Measurements from ENCODE around the gene FCHSD2. TPM values are rescaled to one million over a fixed set of nuclear protein-coding genes. Genes with fewer than 3 reads are reported as not detected.

The FCHSD2 gene
- total and polyA plus RNA-seq, 9 of the 15 experiments (the other 6 are each of a cell fraction or from before 2014, with no cell fraction given), result 1.8 to 14.7 (median 6.4) TPM

- no peaks in the 10 kb centered on the region for H3K79me2 ChIP-seq (ENCODE audit: control insufficient read depth, insufficient read depth, low read length)
- no peaks in the 10 kb centered on the region for H3K36me3 ChIP-seq (ENCODE audit: control insufficient read depth, insufficient read depth, low read length)
- no peak overlapping the region for H3K4me2 ChIP-seq (ENCODE audit: insufficient read depth, low read length)
- in situ Hi-C loops (cut with MboI), result no loop called here
- H2AFZ ChIP-seq (ENCODE audit: low read depth, low read length), result no peak overlapping the region
- no TSS peak for BruUV-seq (replicated peaks)
- FAIRE-seq (no peak), ATAC-seq (no peak), DNase-seq (ENCODE audit: extremely low read depth in 1 of 4, low spot score in 3 of 4) (no peak)
- intact Hi-C loops (cut with micrococcal nuclease), result no loop called here
- ChIA-PET POLR2A (interaction anchor here (0.5 kb wide), 1 partner anchor 13 kb away, joined by 3 read pairs; no protein-coding TSS in a partner anchor), CTCF (ENCODE audit: low intra/inter-chr PET ratio) (no interaction called here)
- H3K9me3 ChIP-seq (replicated peaks; ENCODE audit: control insufficient read depth, insufficient read depth, low read depth, low read length), result no peaks in the 10 kb centered on the region
- no peaks in the 10 kb centered on the region for H3K4me1 ChIP-seq (replicated peaks in 1 of 2; ENCODE audit: control insufficient read depth in 2 of 2, insufficient read depth in 2 of 2, low read length in 2 of 2)
- no peak overlapping the region for H3K4me3 ChIP-seq
- no peaks in the 10 kb centered on the region for H3K9me1 ChIP-seq (ENCODE audit: control insufficient read depth, insufficient read depth, low read length)
- no peak for TF ChIP-seq ASH1L (IDR thresholded peaks at IDR 0.05; ENCODE audit: borderline replicate concordance, low read depth, partially characterized antibody)
- TF ChIP-seq ZEB2 (IDR thresholded peaks at IDR 0.05), result no peak
- no peak for TF ChIP-seq ATF7 (IDR thresholded peaks at IDR 0.05)
- no peak overlapping the region for H3K9ac ChIP-seq (ENCODE audit: insufficient read depth in 1 of 2, low read depth in 2 of 2, low read length in 2 of 2)
- no peaks in the 10 kb centered on the region for H4K20me1 ChIP-seq (replicated peaks; ENCODE audit: control insufficient read depth, insufficient read depth, low read length)
- WGBS (ENCODE audit: insufficient coverage, low coverage, missing lambda C conversion rate), result 77% methylated on average over 4 of the region's 4 CpGs
- H3K27ac ChIP-seq (ENCODE audit: extremely low read depth, low read depth, low read length), result no peak overlapping the region
- no peaks in the 10 kb centered on the region for H3K27me3 ChIP-seq (ENCODE audit: control insufficient read depth in 2 of 2, insufficient read depth in 2 of 2, low read length in 2 of 2)
Measured at GRCh38 chr11:72951193-72951592, 190.9 kb downstream of the FCHSD2 start.

- no peak overlapping the region for H3K4me2 ChIP-seq (ENCODE audit: insufficient read depth, low read length)
- H2AFZ ChIP-seq (ENCODE audit: low read depth, low read length), result no peak overlapping the region
- H3K27ac ChIP-seq (ENCODE audit: extremely low read depth, low read depth, low read length), result no peak overlapping the region
- no peaks in the 10 kb centered on the region for H3K9me1 ChIP-seq (ENCODE audit: control insufficient read depth, insufficient read depth, low read length)
- no peaks in the 10 kb centered on the region for H4K20me1 ChIP-seq (replicated peaks; ENCODE audit: control insufficient read depth, insufficient read depth, low read length)
- no peaks in the 10 kb centered on the region for H3K27me3 ChIP-seq (ENCODE audit: control insufficient read depth in 2 of 2, insufficient read depth in 2 of 2, low read length in 2 of 2)
- H3K4me1 ChIP-seq (replicated peaks in 1 of 2; ENCODE audit: control insufficient read depth in 2 of 2, insufficient read depth in 2 of 2, low read length in 2 of 2), result no peaks in the 10 kb centered on the region
- in situ Hi-C loops (cut with MboI), result no loop called here
- POLR2A ChIA-PET, result interaction anchor here (0.5 kb wide), 1 partner anchor 12 kb away, joined by 3 read pairs; no protein-coding TSS in a partner anchor
- no peaks in the 10 kb centered on the region for H3K9me3 ChIP-seq (replicated peaks; ENCODE audit: control insufficient read depth, insufficient read depth, low read depth, low read length)
- no TSS peak for BruUV-seq (replicated peaks)
- no peak overlapping the region for H3K9ac ChIP-seq (ENCODE audit: insufficient read depth in 1 of 2, low read depth in 2 of 2, low read length in 2 of 2)
- H3K4me3 ChIP-seq, result no peak overlapping the region
- no peak for TF ChIP-seq MCM5 (IDR thresholded peaks at IDR 0.05; ENCODE audit: low read depth)
- peak; percentile 41 for TF ChIP-seq TFE3 (CRISPR knock-in tag; IDR thresholded peaks at IDR 0.05)
- TF ChIP-seq DNMT1 (IDR thresholded peaks at IDR 0.05), result no peak
- TF ChIP-seq RHOXF2B (CRISPR knock-in tag; conservative IDR thresholded peaks at IDR 0.05), result no peak
- intact Hi-C loops (cut with micrococcal nuclease), result no loop called here
- ATAC-seq, result no peak
- no peak for FAIRE-seq
- no peak for DNase-seq (ENCODE audit: extremely low read depth in 1 of 4, low spot score in 3 of 4)
- no peaks in the 10 kb centered on the region for H3K36me3 ChIP-seq (ENCODE audit: control insufficient read depth, insufficient read depth, low read length)
- CTCF ChIA-PET (ENCODE audit: low intra/inter-chr PET ratio), result no interaction called here
- WGBS (ENCODE audit: insufficient coverage, low coverage, missing lambda C conversion rate), result 66% methylated on average over 3 of the region's 3 CpGs
- no peaks in the 10 kb centered on the region for H3K79me2 ChIP-seq (ENCODE audit: control insufficient read depth, insufficient read depth, low read length)
Measured at GRCh38 chr11:72950685-72951084, 191.4 kb downstream of the FCHSD2 start.

All from K562 (cell line).